ENCODE data around the gene CEACAM18. TPM values are rescaled to one million over a fixed set of nuclear protein-coding genes. Genes with fewer than 3 reads are reported as not detected.

The CEACAM18 gene
- total RNA-seq, 4 donors from 2014 or later = not detected

DNA sequence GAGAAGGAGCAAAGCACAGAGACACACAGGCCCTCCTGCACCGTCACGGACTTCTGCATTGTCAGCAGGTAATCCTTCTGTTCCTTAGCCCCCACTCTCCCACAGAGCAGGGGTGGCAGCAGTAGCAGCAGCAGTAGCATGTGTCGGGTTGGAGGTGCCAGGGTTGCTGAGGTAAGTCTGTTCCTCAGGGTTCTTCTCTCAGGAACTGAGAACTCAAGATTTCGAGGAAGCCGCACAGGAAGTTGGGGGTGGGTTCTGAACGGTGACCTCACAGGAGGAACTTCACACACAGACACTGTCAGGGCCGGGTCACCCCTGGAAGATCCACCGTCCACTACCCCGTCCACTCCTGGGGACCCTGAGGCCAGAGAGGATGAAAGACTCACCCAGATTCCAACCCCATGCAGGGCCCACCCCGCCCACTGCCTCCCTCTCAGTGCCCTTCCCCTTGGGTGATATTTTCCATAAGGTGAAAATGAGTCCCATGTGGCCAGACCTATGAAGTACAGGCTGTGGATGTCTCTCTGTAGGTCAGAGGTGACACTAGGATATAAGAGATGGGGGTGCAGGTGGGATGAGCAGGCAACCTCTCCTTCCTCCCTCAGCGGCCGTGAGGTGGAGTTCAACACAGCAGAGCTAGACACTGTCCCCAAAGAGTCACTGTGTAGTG is 23.4 kb downstream of the CEACAM18 start, which contains the start of gene SIGLEC12:
Gene SIGLEC12, minus strand, starts transcription at position 207 of the 670 bp plus-strand sequence. Its CDS starts 67 bp downstream, at position 140.
- TF ChIP-seq POLR2A (IDR thresholded peaks at IDR 0.05; ENCODE audit: low read depth) (no peak), EP300 (IDR thresholded peaks at IDR 0.05) (no peak), CTCF (IDR thresholded peaks at IDR 0.05) (no peak)
- Histone ChIP-seq H3K4me1 (no peaks in the 10 kb centered on the region), H3K9me3 (peaks cover 0 to 9% (median 0%) of the 10 kb centered on the region in 4 donors), H3K36me3 (no peaks in the 10 kb centered on the region), H3K4me3 (no peak within 1 kb of the TSS), H3K27ac (replicated peaks in 1 of 4) (no peak within 1 kb of the TSS), H3K27me3 (peaks cover 0 to 12% (median 0%) of the 10 kb centered on the region in 4 donors)
- 59% methylated on average over 10 of the region's 12 CpGs for WGBS
- intact Hi-C loops (cut with DNase I) = no loop called here
- DNase-seq (ENCODE audit: extremely low spot score) = no peak

- TF ChIP-seq CTCF (IDR thresholded peaks at IDR 0.05) (no peak), POLR2AphosphoS5 (IDR thresholded peaks at IDR 0.05) (no peak), EP300 (IDR thresholded peaks at IDR 0.05) (no peak), POLR2A (IDR thresholded peaks at IDR 0.05; ENCODE audit: low read depth) (no peak)
- Histone ChIP-seq H3K4me1 (no peaks in the 10 kb centered on the region), H3K27me3 (peaks cover 0 to 12% (median 0%) of the 10 kb centered on the region in 4 donors), H3K36me3 (no peaks in the 10 kb centered on the region), H3K4me3 (no peak overlapping the region), H3K9me3 (peaks cover 0 to 9% (median 0%) of the 10 kb centered on the region in 4 donors), H3K27ac (replicated peaks in 1 of 4) (no peak overlapping the region)
- DNase-seq (ENCODE audit: extremely low spot score) = no peak
- WGBS = 76% methylated on average over 5 of the region's 5 CpGs
- intact Hi-C loops (cut with DNase I) = no loop called here
These were observed 25.0 kb downstream of the CEACAM18 start for GRCh38 chr19:51503286-51503817.

DNA sequence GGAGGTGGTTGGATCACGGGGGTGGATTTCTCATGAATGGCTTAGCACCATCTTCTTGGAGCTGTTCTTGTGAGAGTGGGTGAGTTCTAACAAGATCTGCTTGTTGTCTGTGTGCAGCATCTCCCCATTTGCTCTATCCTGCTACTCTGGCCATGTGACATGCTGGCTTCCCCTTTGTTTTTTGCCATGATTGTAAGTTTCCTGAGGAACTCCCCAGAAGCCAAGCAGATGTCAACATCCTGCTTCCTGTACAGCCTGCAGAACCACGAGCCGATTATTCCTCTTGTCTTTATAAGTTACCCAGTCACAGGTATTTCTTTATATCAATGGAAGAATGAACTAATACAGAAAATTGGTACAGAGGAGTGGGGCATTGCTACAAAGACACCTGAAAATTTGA is 25.6 kb downstream of the CEACAM18 start:
- Histone ChIP-seq H3K9me3 (peaks cover 0 to 9% (median 0%) of the 10 kb centered on the region in 4 donors), H3K36me3 (no peaks in the 10 kb centered on the region), H3K4me3 (no peak overlapping the region), H3K27ac (replicated peaks in 1 of 4) (no peak overlapping the region), H3K27me3 (peaks cover 0 to 13% (median 0%) of the 10 kb centered on the region in 4 donors), H3K4me1 (no peaks in the 10 kb centered on the region)
- DNase-seq (ENCODE audit: extremely low spot score) = no peak
- intact Hi-C loops (cut with DNase I) = no loop called here
- 69% methylated on average over 3 of the region's 3 CpGs for WGBS
- no peak for TF ChIP-seq POLR2AphosphoS5 (IDR thresholded peaks at IDR 0.05)
- TF ChIP-seq CTCF (IDR thresholded peaks at IDR 0.05) = no peak
- no peak for TF ChIP-seq POLR2A (IDR thresholded peaks at IDR 0.05; ENCODE audit: low read depth)
- TF ChIP-seq EP300 (IDR thresholded peaks at IDR 0.05) = no peak

DNA sequence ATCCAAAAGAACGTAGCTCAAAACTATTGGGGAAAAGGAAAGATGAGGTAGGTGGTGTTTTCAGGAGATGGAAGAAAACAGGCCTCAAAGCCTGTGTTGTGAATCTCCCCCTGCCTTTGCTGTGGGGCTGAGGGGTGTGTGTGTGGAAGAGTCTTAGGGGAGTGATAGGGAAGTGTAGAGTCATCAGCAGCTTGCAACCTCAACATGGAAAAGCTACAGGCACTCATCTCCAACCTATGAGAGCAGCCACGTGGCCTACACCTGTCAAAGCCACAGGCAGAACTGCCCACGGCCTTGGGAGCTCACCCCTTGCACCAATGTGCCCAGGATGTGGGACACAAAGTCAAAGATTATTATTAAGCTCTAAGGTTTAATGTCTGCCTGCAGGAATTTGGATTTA is 27.6 kb downstream of the CEACAM18 start:
- Histone ChIP-seq H3K27ac (replicated peaks in 1 of 4) (no peak overlapping the region), H3K27me3 (peaks cover 0 to 11% (median 0%) of the 10 kb centered on the region in 4 donors), H3K36me3 (no peaks in the 10 kb centered on the region), H3K4me1 (no peaks in the 10 kb centered on the region), H3K4me3 (no peak overlapping the region), H3K9me3 (peaks cover 0 to 9% (median 0%) of the 10 kb centered on the region in 4 donors)
- intact Hi-C loops (cut with DNase I) = no loop called here
- no peak for DNase-seq (ENCODE audit: extremely low spot score)
- TF ChIP-seq CTCF (IDR thresholded peaks at IDR 0.05) (no peak), POLR2AphosphoS5 (IDR thresholded peaks at IDR 0.05) (no peak), EP300 (IDR thresholded peaks at IDR 0.05) (no peak), POLR2A (IDR thresholded peaks at IDR 0.05; ENCODE audit: low read depth) (no peak)
- 22% methylated on average over 3 of the region's 3 CpGs for WGBS
